Stimulated activated CD4-positive, alpha-beta T cell treated with anti-CD3 and anti-CD28 coated beads, Interleukin-4, amount 100 ng/mL, for 1 hour (primary cell): ENCODE results near the gene TMEM97.
A peak's percentile ranks its signal among the peaks of the same experiment; 100 is the strongest.

Experiments used
- DNase-seq: peaks from one replicate; pipeline ENCODE4 v3.0.0-alpha.2; 2020

TMEM97 gene

GRCh38 chr17:28317099-28317965 lies 1.7 kb upstream of the TMEM97 start:
- no peak for DNase-seq

- DNase-seq = no peak
These were observed 838 bp upstream of the TMEM97 start for GRCh38 chr17:28317966-28318758.

- DNase-seq = no peak
These were observed 567 bp downstream of the TMEM97 start for GRCh38 chr17:28319598-28319935.

- no peak for DNase-seq
These were observed 1.4 kb downstream of the TMEM97 start for GRCh38 chr17:28320215-28321061.

- no peak for DNase-seq
These were observed 5.3 kb downstream of the TMEM97 start for GRCh38 chr17:28324267-28324745.

- no peak for DNase-seq
These were observed 5.8 kb downstream of the TMEM97 start for GRCh38 chr17:28324781-28325180.

GRCh38 chr17:28325211-28325610 lies 6.2 kb downstream of the TMEM97 start:
- no peak for DNase-seq

GRCh38 chr17:28326114-28326513 lies 7.1 kb downstream of the TMEM97 start:
- DNase-seq = no peak

GRCh38 chr17:28327031-28327607 lies 8.1 kb downstream of the TMEM97 start:
- no peak for DNase-seq

GRCh38 chr17:28327709-28328108 lies 8.7 kb downstream of the TMEM97 start:
- no peak for DNase-seq

- no peak for DNase-seq
These were observed 9.3 kb downstream of the TMEM97 start for GRCh38 chr17:28328325-28328724.

GRCh38 chr17:28330671-28331070 lies 11.7 kb downstream of the TMEM97 start:
- DNase-seq = no peak

- DNase-seq = no peak
These were observed 13.0 kb downstream of the TMEM97 start for GRCh38 chr17:28331891-28332420.

- DNase-seq = no peak
These were observed 14.2 kb downstream of the TMEM97 start for GRCh38 chr17:28333083-28333746.

- no peak for DNase-seq
These were observed 15.2 kb downstream of the TMEM97 start for GRCh38 chr17:28334171-28334570.

GRCh38 chr17:28334666-28335200 lies 15.7 kb downstream of the TMEM97 start:
- no peak for DNase-seq

- peak; percentile 94 for DNase-seq
These were observed 16.4 kb downstream of the TMEM97 start, which contains the start of the genes IFT20 and TNFAIP1 for GRCh38 chr17:28335201-28335958. IFT20 (minus strand) TSS chr17:28335472; CDS start chr17:28331985, 3,487 bp downstream. TNFAIP1 (plus strand) TSS chr17:28335761; CDS start chr17:28339522, 3,761 bp downstream.

- no peak for DNase-seq
These were observed 17.2 kb downstream of the TMEM97 start for GRCh38 chr17:28335959-28336871.

GRCh38 chr17:28338056-28338768 lies 19.2 kb downstream of the TMEM97 start:
- no peak for DNase-seq
